ENCODE data around the gene IFTAP. TPM values are rescaled to one million over a fixed set of nuclear protein-coding genes. Genes with fewer than 3 reads are reported as not detected.

The IFTAP gene
- polyA plus RNA-seq, 1 of the 3 experiments (the other 2 are of a cell fraction), result 21.8 TPM

DNA sequence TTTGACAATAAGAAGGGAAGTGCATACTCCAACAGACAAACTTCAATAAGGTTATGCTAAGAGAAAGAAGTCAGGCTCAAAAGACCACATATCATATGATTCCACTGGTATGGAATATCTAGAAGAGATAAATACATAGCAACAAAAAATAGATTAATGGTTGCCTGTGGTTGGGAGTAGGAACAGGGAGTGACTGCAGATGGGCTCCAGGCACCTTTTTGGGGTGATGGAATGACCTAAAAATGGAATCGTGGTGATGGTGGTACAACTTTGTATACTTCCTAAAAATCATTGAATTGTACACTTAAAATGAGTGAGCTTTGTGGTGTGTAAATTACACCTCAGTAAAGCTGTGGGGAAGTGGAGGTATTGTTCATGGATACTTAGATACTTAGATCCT, 32.7 kb downstream of the IFTAP start:
- H2AFZ ChIP-seq (ENCODE audit: low read depth), result no peak overlapping the region
- TF ChIP-seq, protein P1, sequence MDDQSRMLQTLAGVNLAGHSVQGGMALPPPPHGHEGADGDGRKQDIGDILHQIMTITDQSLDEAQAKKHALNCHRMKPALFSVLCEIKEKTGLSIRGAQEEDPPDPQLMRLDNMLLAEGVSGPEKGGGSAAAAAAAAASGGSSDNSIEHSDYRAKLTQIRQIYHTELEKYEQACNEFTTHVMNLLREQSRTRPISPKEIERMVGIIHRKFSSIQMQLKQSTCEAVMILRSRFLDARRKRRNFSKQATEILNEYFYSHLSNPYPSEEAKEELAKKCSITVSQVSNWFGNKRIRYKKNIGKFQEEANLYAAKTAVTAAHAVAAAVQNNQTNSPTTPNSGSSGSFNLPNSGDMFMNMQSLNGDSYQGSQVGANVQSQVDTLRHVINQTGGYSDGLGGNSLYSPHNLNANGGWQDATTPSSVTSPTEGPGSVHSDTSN (IDR thresholded peaks at IDR 0.05), result no peak
- TF ChIP-seq TCF12 (IDR thresholded peaks at IDR 0.05) (no peak), FOXM1 (IDR thresholded peaks at IDR 0.05; ENCODE audit: low read depth) (no peak), MEF2A (IDR thresholded peaks at IDR 0.05; ENCODE audit: borderline replicate concordance, low read depth) (no peak), NRF1 (IDR thresholded peaks at IDR 0.05; ENCODE audit: low read depth, low read length) (no peak)
- H3K27ac ChIP-seq (ENCODE audit: low read depth in 2 of 2, low read length in 1 of 2), result peak overlapping the region in 1 of 2 experiments; percentile 99; a peak in 2 of 4 replicates
- no peaks in the 10 kb centered on the region for H4K20me1 ChIP-seq (ENCODE audit: insufficient read depth)
- H3K36me3 ChIP-seq (replicated peaks in 1 of 2; ENCODE audit: control insufficient read depth in 1 of 2, insufficient read depth in 2 of 2, low read length in 1 of 2), result peaks cover 0 to 2% of the 10 kb centered on the region in 2 experiments
- CTCF ChIA-PET, result interaction anchor here (1.0 to 4.6 kb wide), 8 partner anchors 7 to 123 kb away, joined by 3 to 49 read pairs (median 6); no protein-coding TSS in a partner anchor
- no peaks in the 10 kb centered on the region for H3K79me2 ChIP-seq (ENCODE audit: insufficient read depth)
- no peaks in the 10 kb centered on the region for H3K9me3 ChIP-seq
- H3K4me2 ChIP-seq, result no peak overlapping the region
- peaks cover 0 to 49% of the 10 kb centered on the region in 2 experiments; a peak in 2 of 4 replicates for H3K4me1 ChIP-seq (ENCODE audit: control insufficient read depth in 1 of 2, insufficient read depth in 2 of 2, low read depth in 1 of 2, low read length in 1 of 2)
- H3K9me2 ChIP-seq, result no peaks in the 10 kb centered on the region
- 26% methylated on average over 1 of the region's 1 CpG for WGBS (ENCODE audit: low lambda C conversion rate)
- H3K9ac ChIP-seq, result no peak overlapping the region
- no peak overlapping the region for H3K4me3 ChIP-seq (ENCODE audit: low read depth in 2 of 2, low read length in 1 of 2)
- POLR2A ChIA-PET, result interaction anchor here (2.0 kb wide), 1 partner anchor 62 kb away, joined by 16 read pairs; no protein-coding TSS in a partner anchor
- H3F3A ChIP-seq (replicated peaks; ENCODE audit: insufficient read depth), result no peaks in the 10 kb centered on the region
- DNase-seq, result no peak
- no peaks in the 10 kb centered on the region for H3K27me3 ChIP-seq (ENCODE audit: insufficient read depth)

DNA sequence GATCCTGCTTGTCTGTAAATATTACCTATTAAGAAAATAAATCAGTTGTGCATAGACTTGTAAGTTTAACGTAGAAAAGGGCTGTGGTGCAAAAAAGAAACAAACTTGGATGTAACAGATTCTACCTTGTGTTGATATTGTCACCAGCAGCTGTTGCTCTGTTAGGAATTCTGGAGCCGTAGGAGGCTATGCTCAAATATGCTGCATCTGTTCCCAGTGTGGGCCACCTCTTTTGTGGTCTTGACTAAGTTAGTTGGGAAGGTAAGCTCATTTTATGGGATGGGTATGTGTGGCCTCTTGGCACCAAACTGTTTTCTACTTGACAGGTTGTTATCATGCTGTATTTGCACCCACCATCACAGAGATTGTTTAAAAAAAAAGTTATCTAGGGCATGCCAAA, 33.2 kb downstream of the IFTAP start:
- no peaks in the 10 kb centered on the region for H4K20me1 ChIP-seq (ENCODE audit: insufficient read depth)
- H3K4me2 ChIP-seq, result no peak overlapping the region
- H3K4me1 ChIP-seq (ENCODE audit: control insufficient read depth in 1 of 2, insufficient read depth in 2 of 2, low read depth in 1 of 2, low read length in 1 of 2), result peaks cover 0 to 44% of the 10 kb centered on the region in 2 experiments; a peak in 2 of 4 replicates
- H3K9ac ChIP-seq, result no peak overlapping the region
- H3K27ac ChIP-seq (ENCODE audit: low read depth in 2 of 2, low read length in 1 of 2), result peak overlapping the region in 1 of 2 experiments; percentile 99; a peak in 2 of 4 replicates
- H3K4me3 ChIP-seq (ENCODE audit: low read depth in 2 of 2, low read length in 1 of 2), result no peak overlapping the region
- no peak for DNase-seq
- no peaks in the 10 kb centered on the region for H3K27me3 ChIP-seq (ENCODE audit: insufficient read depth)
- TF ChIP-seq, protein P2, sequence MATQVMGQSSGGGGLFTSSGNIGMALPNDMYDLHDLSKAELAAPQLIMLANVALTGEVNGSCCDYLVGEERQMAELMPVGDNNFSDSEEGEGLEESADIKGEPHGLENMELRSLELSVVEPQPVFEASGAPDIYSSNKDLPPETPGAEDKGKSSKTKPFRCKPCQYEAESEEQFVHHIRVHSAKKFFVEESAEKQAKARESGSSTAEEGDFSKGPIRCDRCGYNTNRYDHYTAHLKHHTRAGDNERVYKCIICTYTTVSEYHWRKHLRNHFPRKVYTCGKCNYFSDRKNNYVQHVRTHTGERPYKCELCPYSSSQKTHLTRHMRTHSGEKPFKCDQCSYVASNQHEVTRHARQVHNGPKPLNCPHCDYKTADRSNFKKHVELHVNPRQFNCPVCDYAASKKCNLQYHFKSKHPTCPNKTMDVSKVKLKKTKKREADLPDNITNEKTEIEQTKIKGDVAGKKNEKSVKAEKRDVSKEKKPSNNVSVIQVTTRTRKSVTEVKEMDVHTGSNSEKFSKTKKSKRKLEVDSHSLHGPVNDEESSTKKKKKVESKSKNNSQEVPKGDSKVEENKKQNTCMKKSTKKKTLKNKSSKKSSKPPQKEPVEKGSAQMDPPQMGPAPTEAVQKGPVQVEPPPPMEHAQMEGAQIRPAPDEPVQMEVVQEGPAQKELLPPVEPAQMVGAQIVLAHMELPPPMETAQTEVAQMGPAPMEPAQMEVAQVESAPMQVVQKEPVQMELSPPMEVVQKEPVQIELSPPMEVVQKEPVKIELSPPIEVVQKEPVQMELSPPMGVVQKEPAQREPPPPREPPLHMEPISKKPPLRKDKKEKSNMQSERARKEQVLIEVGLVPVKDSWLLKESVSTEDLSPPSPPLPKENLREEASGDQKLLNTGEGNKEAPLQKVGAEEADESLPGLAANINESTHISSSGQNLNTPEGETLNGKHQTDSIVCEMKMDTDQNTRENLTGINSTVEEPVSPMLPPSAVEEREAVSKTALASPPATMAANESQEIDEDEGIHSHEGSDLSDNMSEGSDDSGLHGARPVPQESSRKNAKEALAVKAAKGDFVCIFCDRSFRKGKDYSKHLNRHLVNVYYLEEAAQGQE (IDR thresholded peaks at IDR 0.05; ENCODE audit: low read depth, low read length), result no peak
- TF ChIP-seq SMC3 (IDR thresholded peaks at IDR 0.05; ENCODE audit: low read depth, low read length), result no peak
- TF ChIP-seq, protein P3, sequence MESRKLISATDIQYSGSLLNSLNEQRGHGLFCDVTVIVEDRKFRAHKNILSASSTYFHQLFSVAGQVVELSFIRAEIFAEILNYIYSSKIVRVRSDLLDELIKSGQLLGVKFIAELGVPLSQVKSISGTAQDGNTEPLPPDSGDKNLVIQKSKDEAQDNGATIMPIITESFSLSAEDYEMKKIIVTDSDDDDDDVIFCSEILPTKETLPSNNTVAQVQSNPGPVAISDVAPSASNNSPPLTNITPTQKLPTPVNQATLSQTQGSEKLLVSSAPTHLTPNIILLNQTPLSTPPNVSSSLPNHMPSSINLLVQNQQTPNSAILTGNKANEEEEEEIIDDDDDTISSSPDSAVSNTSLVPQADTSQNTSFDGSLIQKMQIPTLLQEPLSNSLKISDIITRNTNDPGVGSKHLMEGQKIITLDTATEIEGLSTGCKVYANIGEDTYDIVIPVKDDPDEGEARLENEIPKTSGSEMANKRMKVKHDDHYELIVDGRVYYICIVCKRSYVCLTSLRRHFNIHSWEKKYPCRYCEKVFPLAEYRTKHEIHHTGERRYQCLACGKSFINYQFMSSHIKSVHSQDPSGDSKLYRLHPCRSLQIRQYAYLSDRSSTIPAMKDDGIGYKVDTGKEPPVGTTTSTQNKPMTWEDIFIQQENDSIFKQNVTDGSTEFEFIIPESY (IDR thresholded peaks at IDR 0.05; ENCODE audit: borderline replicate concordance, low read depth), result no peak
- no peaks in the 10 kb centered on the region for H3F3A ChIP-seq (replicated peaks; ENCODE audit: insufficient read depth)
- H2AFZ ChIP-seq (ENCODE audit: low read depth), result no peak overlapping the region
- 87% methylated on average over 2 of the region's 2 CpGs for WGBS (ENCODE audit: low lambda C conversion rate)
- H3K9me2 ChIP-seq, result no peaks in the 10 kb centered on the region
- H3K79me2 ChIP-seq (ENCODE audit: insufficient read depth), result no peaks in the 10 kb centered on the region
- ChIA-PET POLR2A (interaction anchor here (2.0 kb wide), 1 partner anchor 63 kb away, joined by 16 read pairs; no protein-coding TSS in a partner anchor), CTCF (interaction anchor here (1.0 to 4.6 kb wide), 13 partner anchors 8 to 135 kb away, joined by 3 to 49 read pairs (median 5); no protein-coding TSS in a partner anchor)
- no peaks in the 10 kb centered on the region for H3K9me3 ChIP-seq
- peaks cover 0 to 2% of the 10 kb centered on the region in 2 experiments for H3K36me3 ChIP-seq (replicated peaks in 1 of 2; ENCODE audit: control insufficient read depth in 1 of 2, insufficient read depth in 2 of 2, low read length in 1 of 2)

Data from SK-N-SH (cell line).